ENCODE data around the gene PGA4.

Gene PGA4

GRCh38 chr11:61278001-61278470 is 55.9 kb downstream of the PGA4 start:
- TF ChIP-seq CTCF (IDR thresholded peaks at IDR 0.05), result no peak

- no peak for TF ChIP-seq CTCF (IDR thresholded peaks at IDR 0.05)
Measured at GRCh38 chr11:61279934-61280659, 58.0 kb downstream of the PGA4 start.

- no peak for TF ChIP-seq CTCF (IDR thresholded peaks at IDR 0.05)
Measured at GRCh38 chr11:61280883-61281580, 58.9 kb downstream of the PGA4 start.

Measured in LNCAP (cell line).